GM19324 (cell line): Measurements from ENCODE around the gene F11.
"Not testable (repeated sequence)": the region's sequence is repeated elsewhere in the genome, so short reads cannot be mapped to it uniquely, and the experiment has no call there.

ENCODE experiments used
- ATAC-seq: cut with Tn5 transposase; IDR thresholded peaks from one replicate; pipeline ENCODE4 v1.9.1; 2021; ENCODE audit warnings: mild to moderate bottlenecking, moderate library complexity; ENCODE audit not compliant: unreplicated experiment, low FRiP score

Gene F11

GRCh38 chr4:186249785-186250754 lies 15.9 kb upstream of the F11 start:
- ATAC-seq: no peak

DNA sequence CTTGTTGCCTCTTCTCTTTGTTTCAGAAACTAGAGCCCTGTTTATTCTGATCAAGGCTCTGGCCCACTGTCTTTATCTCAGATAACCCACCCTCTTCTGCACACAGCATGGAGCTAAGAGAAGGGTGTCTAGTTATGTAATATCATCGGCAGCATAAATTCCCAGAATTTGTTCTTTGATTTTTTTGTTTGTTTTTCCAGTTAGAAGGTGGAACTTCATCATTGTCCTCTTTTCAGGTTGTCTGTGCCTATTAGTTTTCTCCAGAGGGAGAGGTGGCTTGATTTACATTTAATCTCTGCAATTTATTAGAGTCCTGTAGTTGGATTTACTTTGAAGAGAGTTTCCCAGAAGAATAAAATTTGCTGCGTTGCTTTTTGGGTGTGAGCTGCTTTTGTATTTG lies 15.2 kb upstream of the F11 start:
- no peak for ATAC-seq

DNA sequence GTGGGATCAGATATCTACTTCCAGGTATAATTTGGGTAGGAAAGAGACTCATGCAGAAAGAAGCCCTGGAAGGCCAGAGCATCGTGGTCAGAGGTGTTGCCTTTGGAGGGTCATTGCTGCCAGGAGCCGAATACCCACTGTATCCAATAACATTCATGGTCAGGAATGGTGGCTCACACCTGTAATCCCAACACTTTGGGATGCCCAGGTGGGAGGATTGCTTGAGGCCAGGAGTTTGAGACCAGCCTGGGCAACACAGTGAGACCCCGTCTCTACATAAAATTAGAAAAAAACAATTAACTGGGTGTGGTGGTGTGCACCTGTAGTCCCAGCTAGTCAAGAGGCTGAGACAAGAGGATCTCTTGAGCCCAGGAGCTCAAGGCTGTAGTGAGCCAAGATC lies 10.9 kb upstream of the F11 start:
- no peak for ATAC-seq

DNA sequence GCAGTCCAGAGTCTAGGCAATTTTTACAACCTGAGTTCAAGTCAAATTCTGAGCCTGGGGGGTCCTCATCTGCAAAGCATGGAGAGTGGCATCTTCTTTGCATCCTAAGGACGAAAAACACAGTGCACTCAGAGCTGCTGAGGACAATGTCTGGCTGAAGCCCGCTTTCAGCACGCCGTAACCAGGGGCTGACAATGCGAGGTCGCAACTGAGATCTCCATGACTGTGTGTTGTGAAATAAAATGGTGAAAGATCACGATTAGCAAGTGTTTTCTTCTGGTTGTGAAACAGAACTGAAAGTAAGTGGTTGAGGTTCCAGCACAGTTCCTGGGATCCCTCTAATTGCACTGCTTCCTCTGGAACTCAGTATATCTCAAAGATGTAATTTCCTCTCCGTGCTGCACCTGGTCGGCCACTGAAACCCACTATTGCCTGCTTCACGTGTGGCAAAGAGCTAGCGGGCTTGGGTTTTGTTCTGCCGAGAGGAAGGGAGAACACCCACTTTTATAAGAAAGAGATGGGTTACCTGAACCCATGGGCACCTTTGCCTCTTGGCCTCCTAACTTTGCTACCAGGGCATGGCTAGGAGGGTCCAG lies 7.7 kb upstream of the F11 start:
- ATAC-seq: no peak

- ATAC-seq: no peak
These were observed 5.9 kb upstream of the F11 start for GRCh38 chr4:186260117-186260503.

DNA sequence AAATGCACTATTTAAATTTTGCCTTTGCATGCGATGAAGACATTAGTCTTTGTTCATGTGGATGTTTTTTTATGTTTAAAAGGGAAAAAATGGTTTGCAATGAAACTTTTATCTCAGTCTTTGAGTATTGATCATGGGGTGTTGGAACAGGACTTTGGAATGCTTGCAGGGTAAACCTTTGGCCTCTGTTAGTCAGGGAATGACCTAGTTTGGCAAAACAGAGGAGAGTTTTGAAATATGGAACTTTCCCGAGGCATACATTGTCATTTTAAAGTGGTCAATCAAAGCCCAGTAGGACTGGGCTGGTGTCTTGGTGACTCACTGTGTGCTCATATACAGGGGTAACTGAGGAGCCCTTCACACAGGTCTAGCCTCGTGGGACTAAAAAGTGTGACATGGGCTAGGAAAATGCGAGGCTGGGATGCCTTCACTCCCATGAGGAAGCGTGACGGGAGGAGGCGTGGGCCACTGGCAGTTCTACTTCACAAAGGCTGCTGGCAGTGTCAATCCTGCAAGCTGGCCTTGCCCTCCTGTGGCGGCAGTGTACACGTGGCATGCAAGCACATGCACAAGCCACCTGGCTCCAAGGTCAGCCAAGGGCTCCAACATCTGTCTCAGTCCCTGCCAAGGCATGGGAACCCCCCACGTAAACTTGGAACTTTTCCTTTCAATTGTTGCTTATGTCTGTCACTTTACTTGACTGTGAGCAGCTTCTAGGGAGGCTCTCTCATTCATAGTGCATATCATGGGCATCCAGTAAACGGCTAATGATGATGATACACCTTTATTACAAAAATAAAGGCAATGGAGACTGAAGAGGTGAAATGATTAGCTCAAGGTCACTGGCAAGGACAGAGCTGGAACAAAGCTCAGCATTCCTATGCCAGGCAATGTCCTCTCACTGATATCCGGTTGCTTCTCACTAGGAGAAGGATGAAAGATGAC lies 5.2 kb upstream of the F11 start:
- no peak for ATAC-seq

- no peak for ATAC-seq
These were observed 1.3 kb upstream of the F11 start for GRCh38 chr4:186264660-186265059.

GRCh38 chr4:186265250-186265649 lies 739 bp upstream of the F11 start:
- not testable (repeated sequence) for ATAC-seq

GRCh38 chr4:186266729-186267456 lies 904 bp downstream of the F11 start:
- no peak for ATAC-seq

- no peak for ATAC-seq
These were observed 5.2 kb downstream of the F11 start for GRCh38 chr4:186271081-186271678.

- ATAC-seq: no peak
These were observed 6.9 kb downstream of the F11 start for GRCh38 chr4:186272699-186273391.

GRCh38 chr4:186273392-186273789 lies 7.4 kb downstream of the F11 start:
- not testable (repeated sequence) for ATAC-seq

GRCh38 chr4:186283311-186283710 lies 17.3 kb downstream of the F11 start:
- no peak for ATAC-seq

DNA sequence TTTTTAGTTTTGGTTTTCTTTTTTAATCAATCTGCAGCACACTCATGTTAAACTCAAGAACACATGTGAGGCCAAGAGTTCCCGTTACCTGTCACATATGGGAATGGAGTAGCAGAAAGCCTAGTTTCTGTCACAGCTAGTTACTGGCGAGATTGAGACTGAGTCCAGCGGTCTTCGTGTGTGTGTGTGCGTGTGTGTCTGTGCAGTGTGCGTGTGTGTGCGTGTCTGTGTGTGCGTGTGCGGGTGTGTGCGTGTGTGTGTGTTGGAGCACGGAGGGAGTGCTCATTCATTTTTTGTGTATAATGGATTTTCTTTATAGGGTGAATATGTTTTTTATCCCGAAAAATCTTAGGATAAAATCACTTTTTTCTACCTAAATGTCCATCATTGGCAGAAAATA lies 19.2 kb downstream of the F11 start:
- ATAC-seq: no peak

- no peak for ATAC-seq
These were observed 20.6 kb downstream of the F11 start for GRCh38 chr4:186286581-186286980.

DNA sequence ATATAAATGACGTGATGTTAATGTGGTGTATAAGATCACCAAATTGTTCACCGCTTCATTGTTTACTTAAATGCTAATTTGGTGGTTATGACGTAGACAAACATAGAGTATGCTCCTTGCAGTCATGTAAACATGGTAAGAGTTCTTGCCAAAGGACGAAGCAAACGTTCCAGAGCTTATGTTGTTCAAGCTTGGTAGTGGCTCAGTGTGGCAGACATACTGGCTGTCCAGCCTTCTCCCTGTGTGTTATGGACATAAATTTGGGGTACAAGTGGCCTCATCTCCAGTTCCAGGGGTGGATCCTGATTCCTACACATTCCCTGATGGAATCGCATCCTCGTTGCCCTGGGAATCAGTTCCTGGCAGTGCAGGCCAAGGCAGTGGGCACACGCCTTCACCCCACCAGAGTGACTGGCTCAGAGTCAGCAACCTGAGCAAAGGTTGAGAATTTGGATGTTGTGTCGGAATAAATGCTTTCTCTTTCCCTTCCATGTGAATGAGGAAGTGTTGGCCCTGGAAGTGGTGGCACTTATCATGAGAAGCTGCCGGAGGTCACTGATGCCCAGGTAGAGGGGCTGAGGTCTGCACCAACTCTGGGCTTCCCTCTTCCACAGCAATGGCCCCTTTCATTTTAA lies 25.4 kb downstream of the F11 start:
- no peak for ATAC-seq

- ATAC-seq: no peak
These were observed 28.2 kb downstream of the F11 start for GRCh38 chr4:186294160-186294559.

DNA sequence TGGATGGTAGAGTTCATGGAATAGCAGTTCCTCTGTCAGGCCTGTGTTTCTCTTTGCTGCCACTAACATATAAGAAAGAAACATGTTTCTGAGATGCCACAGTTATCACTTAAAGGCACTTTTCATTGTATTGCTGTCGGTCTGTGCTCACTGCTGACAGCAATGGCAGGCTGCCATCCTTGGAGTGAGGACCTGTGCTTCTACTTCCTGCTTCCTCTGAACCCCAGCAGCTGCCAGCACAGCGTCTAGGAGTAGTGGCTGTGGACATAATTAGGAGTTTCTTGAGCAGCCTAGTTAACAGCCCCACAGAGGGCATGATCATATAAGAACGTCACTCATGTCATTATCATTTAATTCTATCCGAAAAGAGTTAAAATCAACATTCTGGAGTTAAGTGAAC lies 30.5 kb downstream of the F11 start:
- ATAC-seq: no peak
